H4 (cell line): ENCODE results near the gene SLC39A13. TPM values are rescaled to one million over a fixed set of nuclear protein-coding genes. Genes with fewer than 3 reads are reported as not detected.

Source experiments
- DNase-seq: peaks from one replicate; pipeline ENCODE4 v3.0.0-alpha.2; 2015; ENCODE audit warnings: low spot score
- total RNA-seq: library from RNA; depleted of rRNA; stranded (reverse); fragments of >200 nt; shearing (Covaris generic); gene quantifications from 2 replicates; pipeline ENCODE4 v1.2.3, GENCODE V29; 2014

The SLC39A13 gene
- total RNA-seq, 1 experiment from 2014 or later, result 8.5 TPM

GRCh38 chr11:47384498-47384897, 23.9 kb upstream of the SLC39A13 start:
- DNase-seq, result no peak

- no peak for DNase-seq
These were observed 20.3 kb upstream of the SLC39A13 start for GRCh38 chr11:47387944-47388696.

GRCh38 chr11:47388697-47389576, 19.5 kb upstream of the SLC39A13 start:
- no peak for DNase-seq

- no peak for DNase-seq
These were observed 18.6 kb upstream of the SLC39A13 start for GRCh38 chr11:47389577-47390421.

GRCh38 chr11:47390422-47390760, 18.0 kb upstream of the SLC39A13 start:
- DNase-seq, result no peak

- DNase-seq, result no peak
These were observed 17.3 kb upstream of the SLC39A13 start for GRCh38 chr11:47391077-47391583.

- DNase-seq, result no peak
These were observed 16.5 kb upstream of the SLC39A13 start for GRCh38 chr11:47391711-47392432.

- DNase-seq, result no peak
These were observed 15.7 kb upstream of the SLC39A13 start for GRCh38 chr11:47392546-47393162.

- no peak for DNase-seq
These were observed 15.0 kb upstream of the SLC39A13 start for GRCh38 chr11:47393163-47394049.

GRCh38 chr11:47394050-47394321, 14.4 kb upstream of the SLC39A13 start:
- no peak for DNase-seq

GRCh38 chr11:47394322-47395222, 13.8 kb upstream of the SLC39A13 start:
- DNase-seq, result no peak

- DNase-seq, result no peak
These were observed 13.0 kb upstream of the SLC39A13 start for GRCh38 chr11:47395223-47396048.

- no peak for DNase-seq
These were observed 12.4 kb upstream of the SLC39A13 start for GRCh38 chr11:47396049-47396320.

GRCh38 chr11:47398011-47398410, 10.4 kb upstream of the SLC39A13 start:
- no peak for DNase-seq

GRCh38 chr11:47398551-47398950, 9.8 kb upstream of the SLC39A13 start:
- DNase-seq, result no peak

- DNase-seq, result no peak
These were observed 8.3 kb upstream of the SLC39A13 start for GRCh38 chr11:47399860-47400767.

GRCh38 chr11:47400768-47401279, 7.6 kb upstream of the SLC39A13 start:
- DNase-seq, result no peak
